Measurements from ENCODE around the gene EDA2R.

DNA sequence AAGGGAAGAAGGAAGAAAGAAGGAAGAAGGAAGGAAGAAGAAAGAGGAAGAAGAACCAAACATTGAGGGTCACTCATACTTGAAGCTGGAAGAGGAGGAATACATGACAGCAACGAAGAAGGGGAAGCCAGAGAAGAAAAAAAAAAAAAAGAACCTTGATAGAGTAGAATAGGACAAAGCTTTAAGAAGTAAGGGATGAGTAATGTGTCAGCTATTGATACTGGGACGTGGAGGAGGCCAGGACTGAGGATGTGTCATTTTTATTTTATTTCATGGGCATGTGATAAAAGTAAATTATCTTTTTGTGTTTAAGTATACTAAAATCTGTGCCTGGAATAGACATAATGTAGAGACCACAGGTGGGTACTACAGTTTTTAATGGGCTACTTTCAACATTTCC is 6.4 kb downstream of the EDA2R start:
- TF ChIP-seq, protein P1, sequence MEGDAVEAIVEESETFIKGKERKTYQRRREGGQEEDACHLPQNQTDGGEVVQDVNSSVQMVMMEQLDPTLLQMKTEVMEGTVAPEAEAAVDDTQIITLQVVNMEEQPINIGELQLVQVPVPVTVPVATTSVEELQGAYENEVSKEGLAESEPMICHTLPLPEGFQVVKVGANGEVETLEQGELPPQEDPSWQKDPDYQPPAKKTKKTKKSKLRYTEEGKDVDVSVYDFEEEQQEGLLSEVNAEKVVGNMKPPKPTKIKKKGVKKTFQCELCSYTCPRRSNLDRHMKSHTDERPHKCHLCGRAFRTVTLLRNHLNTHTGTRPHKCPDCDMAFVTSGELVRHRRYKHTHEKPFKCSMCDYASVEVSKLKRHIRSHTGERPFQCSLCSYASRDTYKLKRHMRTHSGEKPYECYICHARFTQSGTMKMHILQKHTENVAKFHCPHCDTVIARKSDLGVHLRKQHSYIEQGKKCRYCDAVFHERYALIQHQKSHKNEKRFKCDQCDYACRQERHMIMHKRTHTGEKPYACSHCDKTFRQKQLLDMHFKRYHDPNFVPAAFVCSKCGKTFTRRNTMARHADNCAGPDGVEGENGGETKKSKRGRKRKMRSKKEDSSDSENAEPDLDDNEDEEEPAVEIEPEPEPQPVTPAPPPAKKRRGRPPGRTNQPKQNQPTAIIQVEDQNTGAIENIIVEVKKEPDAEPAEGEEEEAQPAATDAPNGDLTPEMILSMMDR (IDR thresholded peaks at IDR 0.05; ENCODE audit: extremely low read depth in 1 of 2, insufficient read depth in 1 of 2, low read depth in 1 of 2, low read length in 2 of 2), result no peak
- TF ChIP-seq POLR2AphosphoS5 (IDR thresholded peaks at IDR 0.05; ENCODE audit: insufficient read depth, low read depth, low read length) (no peak), GATA2 (IDR thresholded peaks at IDR 0.05; ENCODE audit: insufficient read depth, insufficient read length, low read depth, low read length) (no peak), POLR2A (IDR thresholded peaks at IDR 0.05; ENCODE audit: low read depth, low read length) (no peak), EZH2 (IDR thresholded peaks at IDR 0.05; ENCODE audit: borderline replicate concordance, low read depth, low read length, severe bottlenecking) (no peak), JUN (IDR thresholded peaks at IDR 0.05; ENCODE audit: borderline replicate concordance, insufficient read depth, insufficient read length, low read depth) (no peak)
- TF ChIP-seq, protein P2, sequence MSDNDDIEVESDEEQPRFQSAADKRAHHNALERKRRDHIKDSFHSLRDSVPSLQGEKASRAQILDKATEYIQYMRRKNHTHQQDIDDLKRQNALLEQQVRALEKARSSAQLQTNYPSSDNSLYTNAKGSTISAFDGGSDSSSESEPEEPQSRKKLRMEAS (IDR thresholded peaks at IDR 0.05; ENCODE audit: insufficient read depth, insufficient read length), result no peak

All from endothelial cell of umbilical vein (primary cell).